HepG2 (cell line): Measurements from ENCODE around the gene MARCHF2. TPM values are rescaled to one million over a fixed set of nuclear protein-coding genes. Genes with fewer than 3 reads are reported as not detected.

Source experiments
- IKZF1 ChIP-seq: fragments of 450-650 bp; IDR thresholded peaks from 2 replicates; pipeline ENCODE4 v1.7.1; 2016
- JUNB ChIP-seq: sonication (generic); formaldehyde crosslinking; IDR thresholded peaks from 2 replicates; pipeline ENCODE4 v1.8.0; 2022; ENCODE audit warnings: missing genetic modification reagents, mild to moderate bottlenecking, borderline replicate concordance
- NPAS2 ChIP-seq: sonication (generic); formaldehyde crosslinking; IDR thresholded peaks from 2 replicates; pipeline ENCODE4 v1.8.0; 2022; ENCODE audit warnings: mild to moderate bottlenecking, missing genetic modification reagents, borderline replicate concordance
- ZFP1 ChIP-seq: IDR thresholded peaks from 2 replicates; pipeline ENCODE4 v1.6.1; 2016
- ZNF138 ChIP-seq: sonication (generic); formaldehyde crosslinking; IDR thresholded peaks from 2 replicates; pipeline ENCODE4 v1.5.0; 2020; ENCODE audit warnings: mild to moderate bottlenecking, low read depth, missing genetic modification reagents
- ZNF570 ChIP-seq: sonication (generic); formaldehyde crosslinking; IDR thresholded peaks from 2 replicates; pipeline ENCODE4 v1.4.0; 2020; ENCODE audit warnings: mild to moderate bottlenecking, missing genetic modification reagents, borderline replicate concordance
- ZNF572 ChIP-seq: sonication (generic); formaldehyde crosslinking; IDR thresholded peaks from 2 replicates; pipeline ENCODE4 v1.5.1; 2020; ENCODE audit warnings: mild to moderate bottlenecking, missing genetic modification reagents
- ZNF747 ChIP-seq: sonication (generic); formaldehyde crosslinking; IDR thresholded peaks from 2 replicates; pipeline ENCODE4 v1.8.1; 2023; ENCODE audit warnings: missing genetic modification reagents, mild to moderate bottlenecking, borderline replicate concordance
- polyA plus RNA-seq, 8 experiments: library from polyadenylated mRNA; depleted of rRNA in 3 of 8; stranded (reverse) in 7 of 8; unstranded in 1 of 8; fragments of >200 nt; fragmentation: Illumina TruSeq in 4 of 8; extraction: Trizol in 4 of 8; gene quantifications; 2 replicates each; pipeline versions ENCODE4 v1.2.1 to v1.2.3, GENCODE V29; 2011 to 2016; ENCODE audit warnings: low read depth in 4 of 8, missing spikeins in 1 of 8, mixed read lengths in 1 of 8; ENCODE audit not compliant: insufficient read depth in 1 of 8
- total RNA-seq, 5 experiments: library from RNA; depleted of rRNA; stranded (reverse); fragments of >200 nt; fragmentation: Illumina TruSeq; extraction: Trizol; gene quantifications; 2 replicates each; pipeline ENCODE4 v1.2.3, GENCODE V29; 2016; ENCODE audit warnings: low read depth in 1 of 5
- TF ChIP-seq, protein P1 (sequence below): sonication (generic); formaldehyde crosslinking; IDR thresholded peaks from 2 replicates; pipeline ENCODE4 v1.4.0; 2020; ENCODE audit warnings: missing genetic modification reagents
- TF ChIP-seq, protein P2 (sequence below): sonication (generic); formaldehyde crosslinking; IDR thresholded peaks from 2 replicates; pipeline ENCODE4 v1.4.0; 2020; ENCODE audit warnings: missing genetic modification reagents, low read depth, mild to moderate bottlenecking, borderline replicate concordance
- TF ChIP-seq, protein P3 (sequence below): sonication (generic); formaldehyde crosslinking; IDR thresholded peaks from 2 replicates; pipeline ENCODE4 v1.5.0; 2020; ENCODE audit warnings: missing genetic modification reagents
- TF ChIP-seq, protein P4 (sequence below): IDR thresholded peaks from 2 replicates; pipeline ENCODE4 v1.6.1; 2018; ENCODE audit warnings: missing genetic modification reagents, mild to moderate bottlenecking, missing compliant biosample characterization
- TF ChIP-seq, protein P5 (sequence below): sonication (generic); formaldehyde crosslinking; IDR thresholded peaks from 2 replicates; pipeline ENCODE4 v1.4.0; 2020; ENCODE audit warnings: missing genetic modification reagents

Gene MARCHF2
- total and polyA plus RNA-seq, 2 of the 13 experiments (the other 11 are each of a cell fraction or from before 2014, with no cell fraction given) = 12.7 to 13.0 TPM

DNA sequence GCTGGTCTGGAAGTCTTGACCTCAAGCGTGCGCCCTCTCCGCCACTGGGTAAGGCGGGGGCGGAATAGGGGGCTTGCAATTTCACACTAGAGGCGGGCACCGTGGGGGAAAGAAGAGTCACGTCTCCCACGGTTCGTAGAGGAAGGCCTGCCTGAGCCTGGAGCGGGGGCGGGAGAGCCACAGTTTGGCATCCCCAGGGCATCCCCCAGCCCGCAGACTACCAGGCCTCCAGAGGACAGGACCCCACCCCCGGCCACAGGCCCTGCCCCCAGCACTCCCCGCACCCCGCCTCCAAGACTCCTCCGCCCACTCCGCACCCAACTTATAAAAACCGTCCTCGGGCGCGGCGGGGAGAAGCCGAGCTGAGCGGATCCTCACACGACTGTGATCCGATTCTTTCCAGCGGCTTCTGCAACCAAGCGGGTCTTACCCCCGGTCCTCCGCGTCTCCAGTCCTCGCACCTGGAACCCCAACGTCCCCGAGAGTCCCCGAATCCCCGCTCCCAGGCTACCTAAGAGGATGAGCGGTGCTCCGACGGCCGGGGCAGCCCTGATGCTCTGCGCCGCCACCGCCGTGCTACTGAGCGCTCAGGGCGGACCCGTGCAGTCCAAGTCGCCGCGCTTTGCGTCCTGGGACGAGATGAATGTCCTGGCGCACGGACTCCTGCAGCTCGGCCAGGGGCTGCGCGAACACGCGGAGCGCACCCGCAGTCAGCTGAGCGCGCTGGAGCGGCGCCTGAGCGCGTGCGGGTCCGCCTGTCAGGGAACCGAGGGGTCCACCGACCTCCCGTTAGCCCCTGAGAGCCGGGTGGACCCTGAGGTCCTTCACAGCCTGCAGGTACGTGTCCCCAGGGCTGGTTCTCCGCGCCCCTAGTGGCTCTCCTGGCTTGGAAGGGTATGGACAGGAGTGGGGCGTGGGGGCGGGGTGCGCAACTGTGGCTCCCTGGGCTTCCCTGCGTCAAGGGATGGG, 49.0 kb upstream of the MARCHF2 start, which contains the start of gene ANGPTL4 (continued):
- TF ChIP-seq, protein P1, sequence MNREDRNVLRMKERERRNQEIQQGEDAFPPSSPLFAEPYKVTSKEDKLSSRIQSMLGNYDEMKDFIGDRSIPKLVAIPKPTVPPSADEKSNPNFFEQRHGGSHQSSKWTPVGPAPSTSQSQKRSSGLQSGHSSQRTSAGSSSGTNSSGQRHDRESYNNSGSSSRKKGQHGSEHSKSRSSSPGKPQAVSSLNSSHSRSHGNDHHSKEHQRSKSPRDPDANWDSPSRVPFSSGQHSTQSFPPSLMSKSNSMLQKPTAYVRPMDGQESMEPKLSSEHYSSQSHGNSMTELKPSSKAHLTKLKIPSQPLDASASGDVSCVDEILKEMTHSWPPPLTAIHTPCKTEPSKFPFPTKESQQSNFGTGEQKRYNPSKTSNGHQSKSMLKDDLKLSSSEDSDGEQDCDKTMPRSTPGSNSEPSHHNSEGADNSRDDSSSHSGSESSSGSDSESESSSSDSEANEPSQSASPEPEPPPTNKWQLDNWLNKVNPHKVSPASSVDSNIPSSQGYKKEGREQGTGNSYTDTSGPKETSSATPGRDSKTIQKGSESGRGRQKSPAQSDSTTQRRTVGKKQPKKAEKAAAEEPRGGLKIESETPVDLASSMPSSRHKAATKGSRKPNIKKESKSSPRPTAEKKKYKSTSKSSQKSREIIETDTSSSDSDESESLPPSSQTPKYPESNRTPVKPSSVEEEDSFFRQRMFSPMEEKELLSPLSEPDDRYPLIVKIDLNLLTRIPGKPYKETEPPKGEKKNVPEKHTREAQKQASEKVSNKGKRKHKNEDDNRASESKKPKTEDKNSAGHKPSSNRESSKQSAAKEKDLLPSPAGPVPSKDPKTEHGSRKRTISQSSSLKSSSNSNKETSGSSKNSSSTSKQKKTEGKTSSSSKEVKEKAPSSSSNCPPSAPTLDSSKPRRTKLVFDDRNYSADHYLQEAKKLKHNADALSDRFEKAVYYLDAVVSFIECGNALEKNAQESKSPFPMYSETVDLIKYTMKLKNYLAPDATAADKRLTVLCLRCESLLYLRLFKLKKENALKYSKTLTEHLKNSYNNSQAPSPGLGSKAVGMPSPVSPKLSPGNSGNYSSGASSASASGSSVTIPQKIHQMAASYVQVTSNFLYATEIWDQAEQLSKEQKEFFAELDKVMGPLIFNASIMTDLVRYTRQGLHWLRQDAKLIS (CRISPR knock-in tag) = no peak
- TF ChIP-seq, protein P2, sequence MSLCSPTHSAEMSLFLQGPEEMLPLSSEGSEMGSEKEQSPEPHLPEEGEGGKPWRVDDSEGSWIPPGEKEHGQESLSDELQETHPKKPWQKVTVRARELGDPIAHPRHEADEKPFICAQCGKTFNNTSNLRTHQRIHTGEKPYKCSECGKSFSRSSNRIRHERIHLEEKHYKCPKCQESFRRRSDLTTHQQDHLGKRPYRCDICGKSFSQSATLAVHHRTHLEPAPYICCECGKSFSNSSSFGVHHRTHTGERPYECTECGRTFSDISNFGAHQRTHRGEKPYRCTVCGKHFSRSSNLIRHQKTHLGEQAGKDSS (CRISPR knock-in tag) = peak; percentile 44; the same call in 1 of the 2 replicates
- TF ChIP-seq, protein P3, sequence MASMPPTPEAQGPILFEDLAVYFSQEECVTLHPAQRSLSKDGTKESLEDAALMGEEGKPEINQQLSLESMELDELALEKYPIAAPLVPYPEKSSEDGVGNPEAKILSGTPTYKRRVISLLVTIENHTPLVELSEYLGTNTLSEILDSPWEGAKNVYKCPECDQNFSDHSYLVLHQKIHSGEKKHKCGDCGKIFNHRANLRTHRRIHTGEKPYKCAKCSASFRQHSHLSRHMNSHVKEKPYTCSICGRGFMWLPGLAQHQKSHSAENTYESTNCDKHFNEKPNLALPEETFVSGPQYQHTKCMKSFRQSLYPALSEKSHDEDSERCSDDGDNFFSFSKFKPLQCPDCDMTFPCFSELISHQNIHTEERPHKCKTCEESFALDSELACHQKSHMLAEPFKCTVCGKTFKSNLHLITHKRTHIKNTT (CRISPR knock-in tag) = no peak
- peak; percentile 72; the same call in 1 of the 2 replicates for TF ChIP-seq ZNF572 (CRISPR knock-in tag)
- TF ChIP-seq, protein P4, sequence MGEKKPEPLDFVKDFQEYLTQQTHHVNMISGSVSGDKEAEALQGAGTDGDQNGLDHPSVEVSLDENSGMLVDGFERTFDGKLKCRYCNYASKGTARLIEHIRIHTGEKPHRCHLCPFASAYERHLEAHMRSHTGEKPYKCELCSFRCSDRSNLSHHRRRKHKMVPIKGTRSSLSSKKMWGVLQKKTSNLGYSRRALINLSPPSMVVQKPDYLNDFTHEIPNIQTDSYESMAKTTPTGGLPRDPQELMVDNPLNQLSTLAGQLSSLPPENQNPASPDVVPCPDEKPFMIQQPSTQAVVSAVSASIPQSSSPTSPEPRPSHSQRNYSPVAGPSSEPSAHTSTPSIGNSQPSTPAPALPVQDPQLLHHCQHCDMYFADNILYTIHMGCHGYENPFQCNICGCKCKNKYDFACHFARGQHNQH = peak; percentile 64; the same call in 1 of the 2 replicates
- no peak for TF ChIP-seq ZNF570 (CRISPR knock-in tag)
- TF ChIP-seq JUNB (CRISPR knock-in tag) = no peak
- TF ChIP-seq, protein P5, sequence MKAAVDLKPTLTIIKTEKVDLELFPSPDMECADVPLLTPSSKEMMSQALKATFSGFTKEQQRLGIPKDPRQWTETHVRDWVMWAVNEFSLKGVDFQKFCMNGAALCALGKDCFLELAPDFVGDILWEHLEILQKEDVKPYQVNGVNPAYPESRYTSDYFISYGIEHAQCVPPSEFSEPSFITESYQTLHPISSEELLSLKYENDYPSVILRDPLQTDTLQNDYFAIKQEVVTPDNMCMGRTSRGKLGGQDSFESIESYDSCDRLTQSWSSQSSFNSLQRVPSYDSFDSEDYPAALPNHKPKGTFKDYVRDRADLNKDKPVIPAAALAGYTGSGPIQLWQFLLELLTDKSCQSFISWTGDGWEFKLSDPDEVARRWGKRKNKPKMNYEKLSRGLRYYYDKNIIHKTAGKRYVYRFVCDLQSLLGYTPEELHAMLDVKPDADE (CRISPR knock-in tag) = no peak
- TF ChIP-seq IKZF1 = no peak
- TF ChIP-seq NPAS2 (CRISPR knock-in tag) = no peak
- no peak for TF ChIP-seq ZFP1 (CRISPR knock-in tag)
- no peak for TF ChIP-seq ZNF138
- no peak for TF ChIP-seq ZNF747 (CRISPR knock-in tag)
